T-helper 1 cell (primary cell): Measurements from ENCODE around the gene PANK4.
A peak's percentile ranks its signal among the peaks of the same experiment; 100 is the strongest.

ENCODE experiments used
- DNase-seq, 5 donors: peaks; one replicate each; pipeline ENCODE4 v3.0.0-alpha.2; 2012 to 2020

The PANK4 gene

GRCh38 chr1:2508751-2509150, 17.6 kb downstream of the PANK4 start:
- no peak for DNase-seq

GRCh38 chr1:2508180-2508579, 18.2 kb downstream of the PANK4 start:
- DNase-seq = no peak

GRCh38 chr1:2507744-2508155, 18.6 kb downstream of the PANK4 start:
- no peak for DNase-seq

GRCh38 chr1:2506901-2507565, 19.4 kb downstream of the PANK4 start:
- DNase-seq = no peak

- DNase-seq = no peak
Measured at GRCh38 chr1:2506007-2506860, 20.2 kb downstream of the PANK4 start.

- DNase-seq = no peak
Measured at GRCh38 chr1:2505461-2505994, 20.9 kb downstream of the PANK4 start.

- no peak for DNase-seq
Measured at GRCh38 chr1:2504949-2505272, 21.5 kb downstream of the PANK4 start.

GRCh38 chr1:2504225-2504948, 22.0 kb downstream of the PANK4 start:
- DNase-seq = no peak

- no peak for DNase-seq
Measured at GRCh38 chr1:2503554-2504224, 22.7 kb downstream of the PANK4 start.

GRCh38 chr1:2502661-2503553, 23.5 kb downstream of the PANK4 start:
- no peak for DNase-seq

- DNase-seq = no peak
Measured at GRCh38 chr1:2502210-2502609, 24.2 kb downstream of the PANK4 start.

- no peak for DNase-seq
Measured at GRCh38 chr1:2501820-2502119, 24.6 kb downstream of the PANK4 start.

- DNase-seq = no peak
Measured at GRCh38 chr1:2501041-2501819, 25.2 kb downstream of the PANK4 start.

GRCh38 chr1:2499986-2500596, 26.3 kb downstream of the PANK4 start:
- peak in 1 of 5 donors; percentile 63 for DNase-seq

- DNase-seq = no peak
Measured at GRCh38 chr1:2499260-2499659, 27.1 kb downstream of the PANK4 start.

- no peak for DNase-seq
Measured at GRCh38 chr1:2498648-2499047, 27.7 kb downstream of the PANK4 start.

GRCh38 chr1:2497891-2498290, 28.5 kb downstream of the PANK4 start:
- DNase-seq = no peak

GRCh38 chr1:2496746-2497145, 29.6 kb downstream of the PANK4 start:
- no peak for DNase-seq

- no peak for DNase-seq
Measured at GRCh38 chr1:2496087-2496622, 30.2 kb downstream of the PANK4 start.

GRCh38 chr1:2495546-2495945, 30.9 kb downstream of the PANK4 start:
- DNase-seq = no peak
